Fibroblast of pulmonary artery (primary cell): ENCODE measurements around the gene TYROBP.

Experiments used
- DNase-seq: peaks from one replicate; pipeline ENCODE4 v3.0.0-alpha.2; 2010; ENCODE audit warnings: low read depth
- H3K4me3 ChIP-seq: replicated peaks from 2 replicates; pipeline ENCODE4 v1.5.1; 2011; ENCODE audit warnings: low read depth, mild to moderate bottlenecking, control low read depth, low read length, moderate library complexity
- CTCF ChIP-seq: IDR thresholded peaks from 2 replicates; pipeline ENCODE4 v1.5.1; 2011; ENCODE audit warnings: mild to moderate bottlenecking, control low read depth, low read length, inconsistent platforms; ENCODE audit errors: missing control alignments

TYROBP gene

DNA sequence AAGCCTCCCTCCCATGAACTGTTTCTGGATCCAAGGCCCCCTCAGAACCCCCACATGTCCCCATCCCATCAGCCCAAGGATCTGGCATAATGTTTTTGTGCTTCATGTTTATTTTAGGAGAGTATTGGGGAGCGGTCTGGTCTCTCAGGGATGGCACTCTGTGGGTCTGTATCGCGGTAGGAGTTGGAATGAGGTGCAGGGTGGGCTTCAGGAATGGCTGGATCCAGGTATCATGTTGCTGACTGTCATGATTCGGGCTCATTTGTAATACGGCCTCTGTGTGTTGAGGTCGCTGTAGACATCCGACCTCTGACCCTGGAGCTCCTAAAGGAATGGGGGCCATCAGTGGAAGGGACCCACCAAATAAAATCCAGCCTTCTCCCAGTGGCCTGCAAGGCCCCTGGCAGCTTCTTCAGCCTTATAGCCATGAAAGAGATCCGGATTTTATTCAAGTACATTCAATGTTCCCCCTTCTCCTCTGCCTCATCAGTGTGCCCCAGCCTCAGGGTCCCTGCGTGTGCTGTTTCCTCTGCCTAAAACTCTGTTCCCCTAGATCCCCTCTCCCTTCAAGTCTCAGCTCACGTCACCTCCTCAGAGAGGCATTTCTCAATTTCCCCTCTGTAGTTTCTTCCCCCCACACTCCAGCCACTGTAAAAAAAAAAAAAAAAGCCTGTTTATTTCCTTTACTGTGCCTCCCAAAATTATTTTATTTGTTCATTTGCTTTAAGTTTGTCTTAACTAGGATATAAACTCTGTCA lies 3.6 kb downstream of the TYROBP start:
- TF ChIP-seq CTCF, result no peak
- no peak for DNase-seq
- no peak overlapping the region for H3K4me3 ChIP-seq

DNA sequence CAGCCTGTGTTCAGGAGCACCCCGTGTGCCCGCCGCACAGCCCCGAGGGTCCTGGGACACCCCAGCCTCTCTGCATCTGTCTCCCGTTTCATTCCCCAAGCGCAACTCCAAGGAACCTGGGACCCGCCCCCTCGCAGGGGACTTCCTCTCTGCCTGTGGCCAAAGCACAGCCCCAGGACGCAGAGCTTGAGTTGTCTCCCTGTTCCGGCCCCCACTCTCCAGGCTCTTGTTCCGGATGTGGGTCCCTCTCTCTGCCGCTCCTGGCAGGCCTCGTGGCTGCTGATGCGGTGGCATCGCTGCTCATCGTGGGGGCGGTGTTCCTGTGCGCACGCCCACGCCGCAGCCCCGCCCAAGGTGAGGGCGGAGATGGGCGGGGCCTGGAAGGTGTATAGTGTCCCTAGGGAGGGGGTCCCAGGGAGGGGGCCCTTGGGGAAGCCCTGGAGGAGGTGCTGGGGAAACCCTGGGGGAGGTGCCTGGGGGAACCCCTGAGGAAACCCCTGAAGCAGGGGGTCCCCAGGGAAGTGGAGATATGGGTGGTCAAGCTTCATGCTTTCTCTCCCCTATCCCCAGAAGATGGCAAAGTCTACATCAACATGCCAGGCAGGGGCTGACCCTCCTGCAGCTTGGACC lies 4.4 kb downstream of the TYROBP start:
- no peak for TF ChIP-seq CTCF
- DNase-seq, result peak; percentile 58

DNA sequence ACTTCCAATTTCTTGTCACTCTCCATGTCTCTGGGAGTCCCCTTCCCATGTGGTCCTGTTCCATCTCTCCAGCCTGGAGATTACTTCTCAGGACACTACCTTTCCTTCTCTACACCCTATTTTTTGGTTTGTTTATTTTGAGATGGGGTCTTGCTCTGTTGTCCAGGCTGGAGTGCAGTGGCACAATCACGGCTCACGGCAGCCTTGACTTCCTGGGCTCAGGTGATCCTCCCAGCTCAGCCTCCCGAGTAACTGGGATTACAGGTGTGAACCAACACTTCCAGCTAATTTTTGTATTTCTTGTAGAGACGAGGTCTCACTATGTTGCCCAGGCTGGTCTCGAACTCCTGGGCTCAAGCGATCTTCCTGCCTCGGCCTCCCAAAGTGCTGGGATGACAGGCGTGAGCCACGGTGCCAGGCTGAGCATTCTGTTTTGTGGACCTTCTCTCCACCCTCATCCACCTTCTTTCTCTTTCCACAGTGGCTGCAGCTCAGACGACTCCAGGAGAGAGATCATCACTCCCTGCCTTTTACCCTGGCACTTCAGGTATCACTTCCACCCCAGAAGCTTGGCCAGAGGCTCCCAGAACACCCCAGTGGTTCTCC lies 5.1 kb downstream of the TYROBP start:
- peak overlapping the region; percentile 36 for H3K4me3 ChIP-seq
- TF ChIP-seq CTCF, result no peak
- no peak for DNase-seq

More for the DNA sequence above, 4.4 kb downstream of the TYROBP start:
- H3K4me3 ChIP-seq, result peak overlapping the region; percentile 36

- no peak for TF ChIP-seq CTCF
- no peak for DNase-seq
- H3K4me3 ChIP-seq, result peak within 1 kb of the TSS; percentile 36
These were observed 6.0 kb downstream of the TYROBP start, which contains the start of gene HCST for GRCh38 chr19:35901854-35902661. Gene HCST, plus strand, starts transcription at chr19:35902529. Its CDS starts 65 bp downstream, at chr19:35902594.

DNA sequence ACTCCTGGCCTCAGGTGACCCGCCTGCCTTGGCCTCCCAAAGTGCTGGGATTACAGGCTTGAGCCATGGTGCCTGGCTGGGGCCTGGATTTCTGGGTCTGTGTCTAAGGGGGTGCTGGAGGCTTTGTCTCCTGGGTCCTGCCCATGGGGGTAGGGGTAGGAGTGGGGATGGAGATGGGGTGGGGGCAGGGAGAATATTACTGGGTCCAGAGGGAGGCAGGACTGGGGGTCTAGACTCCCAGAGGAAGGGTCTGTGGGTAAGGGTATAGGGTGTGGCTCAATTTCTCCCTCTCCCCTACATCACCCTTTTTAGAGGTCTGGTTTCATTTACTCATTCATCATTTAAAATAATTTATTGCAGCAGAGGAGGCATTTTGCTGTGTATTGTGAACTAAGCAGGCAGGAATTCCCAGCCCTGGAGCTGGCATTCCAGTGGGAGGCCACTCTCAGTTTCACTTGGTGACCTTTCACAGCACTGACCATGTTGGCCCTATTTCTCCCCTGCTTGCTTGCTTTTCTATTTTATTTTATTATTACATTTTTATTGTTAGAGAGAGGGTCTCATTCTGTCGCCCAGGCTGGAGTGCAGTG lies 6.9 kb downstream of the TYROBP start:
- DNase-seq, result peak; percentile 36
- H3K4me3 ChIP-seq, result peak overlapping the region; percentile 73

More for the DNA sequence above, 6.9 kb downstream of the TYROBP start:
- TF ChIP-seq CTCF, result no peak
